NCI-H460 (cell line): ENCODE data around the gene TP53BP2. TPM values are rescaled to one million over a fixed set of nuclear protein-coding genes. Genes with fewer than 3 reads are reported as not detected.
"Not testable (repeated sequence)": the region's sequence is repeated elsewhere in the genome, so short reads cannot be mapped to it uniquely, and the experiment has no call there.

ENCODE experiments used
- DNase-seq: peaks from one replicate; pipeline ENCODE4 v3.0.0-alpha.2; 2016; ENCODE audit warnings: low read depth; ENCODE audit errors: extremely low read depth
- total RNA-seq: library from RNA; depleted of rRNA; stranded (reverse); fragments of >200 nt; shearing (Covaris generic); gene quantifications from 2 replicates; pipeline ENCODE4 v1.2.3, GENCODE V29; 2014

TP53BP2 gene
- total RNA-seq, 1 experiment from 2014 or later: 27.0 TPM

- no peak for DNase-seq
Observed at GRCh38 chr1:223859058-223859457, 13.3 kb upstream of the TP53BP2 start.

GRCh38 chr1:223856386-223856785 is 10.6 kb upstream of the TP53BP2 start:
- no peak for DNase-seq

- no peak for DNase-seq
Observed at GRCh38 chr1:223853748-223854147, 8.0 kb upstream of the TP53BP2 start.

GRCh38 chr1:223853275-223853674 is 7.5 kb upstream of the TP53BP2 start:
- no peak for DNase-seq

GRCh38 chr1:223852337-223852736 is 6.6 kb upstream of the TP53BP2 start:
- no peak for DNase-seq

- DNase-seq: no peak
Observed at GRCh38 chr1:223849352-223850254, 3.9 kb upstream of the TP53BP2 start.

GRCh38 chr1:223848536-223848935 is 2.8 kb upstream of the TP53BP2 start:
- no peak for DNase-seq

GRCh38 chr1:223847781-223848345 is 2.1 kb upstream of the TP53BP2 start:
- DNase-seq: no peak

- peak; percentile 15 for DNase-seq
Observed at GRCh38 chr1:223845037-223845809, 524 bp downstream of the TP53BP2 start.

GRCh38 chr1:223844787-223845036 is 1.0 kb downstream of the TP53BP2 start:
- DNase-seq: peak; percentile 5

GRCh38 chr1:223843934-223844786 is 1.6 kb downstream of the TP53BP2 start:
- DNase-seq: no peak

GRCh38 chr1:223842784-223843183 is 3.0 kb downstream of the TP53BP2 start:
- DNase-seq: no peak

GRCh38 chr1:223841977-223842623 is 3.6 kb downstream of the TP53BP2 start:
- DNase-seq: not testable (repeated sequence)

GRCh38 chr1:223840254-223840653 is 5.5 kb downstream of the TP53BP2 start:
- no peak for DNase-seq

- DNase-seq: no peak
Observed at GRCh38 chr1:223838125-223838854, 7.5 kb downstream of the TP53BP2 start.

GRCh38 chr1:223837687-223838086 is 8.1 kb downstream of the TP53BP2 start:
- no peak for DNase-seq

GRCh38 chr1:223837206-223837605 is 8.5 kb downstream of the TP53BP2 start:
- no peak for DNase-seq

GRCh38 chr1:223836586-223836985 is 9.2 kb downstream of the TP53BP2 start:
- no peak for DNase-seq

- no peak for DNase-seq
Observed at GRCh38 chr1:223835754-223836153, 10.0 kb downstream of the TP53BP2 start.
